K562 (cell line): ENCODE results near the gene SLITRK3. TPM values are rescaled to one million over a fixed set of nuclear protein-coding genes. Genes with fewer than 3 reads are reported as not detected.

Source experiments
- ATAC-seq: fragments of 200-7000 bp; cut with Tn5 transposase; 3 replicates; pipeline ENCODE4 v1.9.1; 2020; ENCODE audit warnings: moderate library complexity
- BruUV-seq: library from RNA; stranded (reverse); fragments of 400-500 nt; replicated peaks from 2 replicates; lab custom pipeline; 2021; lab: Mats Ljungman, UMichigan
- CTCF ChIA-PET: fragments of 300-600 bp; formaldehyde crosslinking; extraction: SDS; loops from one replicate; lab custom pipeline; 2021; ENCODE audit warnings: low intra/inter-chr PET ratio; lab: Yijun Ruan, JAX
- POLR2A ChIA-PET: fragments of 300-600, 350-650 bp; sonication (Branson Sonifier 250); formaldehyde crosslinking; extraction: SDS; loops from one replicate; lab custom pipeline; 2021; ENCODE audit warnings: antibody characterized with exemption, inconsistent platforms; lab: Yijun Ruan, JAX
- DNase-seq, 4 experiments: peaks; one replicate each; pipeline versions ENCODE4 v3.0.0 to v3.0.0-alpha.2; 2011 to 2018; ENCODE audit warnings: low spot score in 3 of 4, mixed read lengths in 3 of 4; ENCODE audit errors: extremely low read depth in 1 of 4
- FAIRE-seq: peaks from 2 replicates; lab custom pipeline; 2011; peaks lifted over from hg19 to GRCh38; lab: Jason Lieb, UNC
- H2AFZ ChIP-seq: 2 replicates; pipeline ENCODE4 v1.6.0; 2011; ENCODE audit warnings: low read depth, low read length, control low read depth, inconsistent platforms
- H3K27ac ChIP-seq: fragments of 200-600 bp; 3 replicates; pipeline ENCODE4 v1.8.0; 2011; ENCODE audit warnings: low read depth, mild to moderate bottlenecking, control low read depth, inconsistent platforms, low read length, moderate library complexity, mixed read lengths; ENCODE audit errors: extremely low read depth
- H3K27me3 ChIP-seq, 2 experiments: fragments of 300-600 bp in 1 of 2; 2 replicates in 1 of 2; 3 replicates in 1 of 2; pipeline versions ENCODE4 v1.6.0 to v1.8.0; 2011; ENCODE audit warnings: inconsistent platforms in 2 of 2, low read length in 2 of 2, mild to moderate bottlenecking in 1 of 2, mixed read lengths in 1 of 2, moderate library complexity in 1 of 2; ENCODE audit not compliant: control insufficient read depth in 2 of 2, insufficient read depth in 2 of 2
- H3K36me3 ChIP-seq: fragments of 300-600 bp; 3 replicates; pipeline ENCODE4 v1.8.0; 2011; ENCODE audit warnings: mild to moderate bottlenecking, low read length, inconsistent platforms; ENCODE audit not compliant: control insufficient read depth, insufficient read depth
- H3K4me1 ChIP-seq, 2 experiments: fragments of 200-600 bp in 1 of 2; replicated peaks in 1 of 2; 2 replicates in 1 of 2; 3 replicates in 1 of 2; pipeline versions ENCODE4 v1.5.1 to v1.8.0; 2011; ENCODE audit warnings: inconsistent platforms in 2 of 2, low read length in 2 of 2, mild to moderate bottlenecking in 1 of 2, mixed read lengths in 1 of 2, moderate library complexity in 1 of 2; ENCODE audit not compliant: control insufficient read depth in 2 of 2, insufficient read depth in 2 of 2
- H3K4me2 ChIP-seq: 2 replicates; pipeline ENCODE4 v1.6.1; 2011; ENCODE audit warnings: low read length, control low read depth, inconsistent platforms, mixed read lengths; ENCODE audit not compliant: insufficient read depth
- H3K4me3 ChIP-seq: fragments of 200-600 bp; sonication (generic), shearing (Covaris generic); 2 replicates; pipeline ENCODE4 v1.5.1; 2016; ENCODE audit warnings: control low read depth, inconsistent platforms
- H3K79me2 ChIP-seq: fragments of 200-600 bp; 3 replicates; pipeline ENCODE4 v1.8.0; 2011; ENCODE audit warnings: low read length, inconsistent platforms; ENCODE audit not compliant: control insufficient read depth, insufficient read depth
- H3K9ac ChIP-seq, 2 experiments: 2 replicates each; pipeline versions ENCODE4 v1.6.0 to v1.6.1; 2011; ENCODE audit warnings: low read depth in 2 of 2, low read length in 2 of 2, control low read depth in 1 of 2, inconsistent platforms in 1 of 2, mild to moderate bottlenecking in 1 of 2, mixed read lengths in 1 of 2; ENCODE audit not compliant: insufficient read depth in 1 of 2
- H3K9me1 ChIP-seq: one replicate; pipeline ENCODE4 v1.6.0; 2011; ENCODE audit warnings: inconsistent platforms, mild to moderate bottlenecking, low read length, moderate library complexity; ENCODE audit not compliant: control insufficient read depth, insufficient read depth
- H3K9me3 ChIP-seq: replicated peaks from 2 replicates; pipeline ENCODE4 v1.5.1; 2011; ENCODE audit warnings: low read depth, low read length, inconsistent platforms; ENCODE audit not compliant: control insufficient read depth, insufficient read depth
- H4K20me1 ChIP-seq: replicated peaks from 2 replicates; pipeline ENCODE4 v1.6.1; 2011; ENCODE audit warnings: low read length, inconsistent platforms, mixed read lengths; ENCODE audit not compliant: control insufficient read depth, insufficient read depth
- BRCA1 ChIP-seq, 2 experiments: fragments of 450-650 bp in 1 of 2; sonication (generic) in 1 of 2; formaldehyde crosslinking in 1 of 2; IDR thresholded peaks; 2 replicates each; pipeline versions ENCODE4 v1.5.0 to v1.6.1; 2017 to 2020; ENCODE audit warnings: mild to moderate bottlenecking in 1 of 2, missing genetic modification reagents in 1 of 2
- EP400 ChIP-seq: fragments of 450-650 bp; IDR thresholded peaks from 2 replicates; pipeline ENCODE4 v1.6.1; 2017; ENCODE audit warnings: antibody characterized with exemption, mild to moderate bottlenecking, moderate library complexity
- EZH2 ChIP-seq: IDR thresholded peaks from 2 replicates; pipeline ENCODE4 v1.6.1; 2012; ENCODE audit warnings: low read depth, mild to moderate bottlenecking, inconsistent platforms, low read length, borderline replicate concordance
- FOSL1 ChIP-seq: fragments of 200-800 bp; sonication (Bioruptor generic); conservative IDR thresholded peaks from 2 replicates; pipeline ENCODE4 v1.6.1; 2016; ENCODE audit warnings: missing genetic modification characterization, missing compliant biosample characterization
- HOXB6 ChIP-seq: fragments of 250-450 bp; sonication (Bioruptor Pico); IDR thresholded peaks from 2 replicates; pipeline ENCODE4 v1.5.1; 2022; ENCODE audit warnings: mild to moderate bottlenecking, borderline replicate concordance
- MBD2 ChIP-seq: sonication (generic); IDR thresholded peaks from 2 replicates; pipeline ENCODE4 v1.6.1; 2016; ENCODE audit warnings: low read depth, borderline replicate concordance
- MCM7 ChIP-seq, 2 experiments: fragments of 450-650 bp; IDR thresholded peaks; 2 replicates each; pipeline ENCODE4 v1.6.1; 2016 to 2018
- MXI1 ChIP-seq: IDR thresholded peaks from 2 replicates; pipeline ENCODE4 v1.6.1; 2011; ENCODE audit warnings: low read depth, mild to moderate bottlenecking, improper control_type of control experiment, low read length
- NFYB ChIP-seq: IDR thresholded peaks from 2 replicates; pipeline ENCODE4 v1.6.1; 2011; ENCODE audit warnings: mild to moderate bottlenecking, moderate library complexity; ENCODE audit not compliant: insufficient read length; ENCODE audit errors: extremely low read depth
- SNIP1 ChIP-seq: fragments of 450-650 bp; IDR thresholded peaks from 2 replicates; pipeline ENCODE4 v1.7.1; 2017; ENCODE audit warnings: low read depth, mild to moderate bottlenecking
- TSC22D4 ChIP-seq: fragments of 450-650 bp; IDR thresholded peaks from 2 replicates; pipeline ENCODE4 v1.6.1; 2016; ENCODE audit warnings: missing genetic modification characterization, missing biosample characterization, control low read depth
- XRCC4 ChIP-seq: IDR thresholded peaks from one replicate; pipeline ENCODE4 v1.6.1; 2011; ENCODE audit not compliant: insufficient read depth, insufficient read length; ENCODE audit errors: extremely low read depth
- ZNF175 ChIP-seq: fragments of 200-800 bp; sonication (Bioruptor generic); IDR thresholded peaks from 2 replicates; pipeline ENCODE4 v1.6.1; 2016; ENCODE audit warnings: low read depth, mild to moderate bottlenecking, missing genetic modification characterization, missing compliant biosample characterization
- WGBS: fragments of 100-300 bp; shearing (Covaris generic); methylation state at CpG from one replicate; pipeline ENCODE4 v1.1.6; 2016; ENCODE audit warnings: low coverage, mixed read lengths; ENCODE audit not compliant: insufficient coverage; ENCODE audit errors: missing lambda C conversion rate; 5-methylcytosine and 5-hydroxymethylcytosine counted together
- in situ Hi-C: fragments of 300-500 bp; cut with MboI; formaldehyde crosslinking; loops from 4 replicates; pipeline ENCODE4 v1.15.0; 2018; ENCODE audit warnings: inconsistent platforms, mixed read lengths
- intact Hi-C: fragments of 100-400 bp; cut with micrococcal nuclease; formaldehyde crosslinking; loops from 2 replicates; pipeline ENCODE4 v1.14.2; 2022
- polyA plus RNA-seq, 8 experiments: library from polyadenylated mRNA; depleted of rRNA in 4 of 8; stranded (reverse) in 5 of 8; unstranded in 3 of 8; fragments of >200 nt; fragmentation: Nextera tagmentation in 2 of 8; fragmentation: Illumina TruSeq in 1 of 8; extraction: Ambion mirVana in 2 of 8; extraction: Trizol in 1 of 8; gene quantifications; 2 replicates each; pipeline versions ENCODE4 v1.2.1 to v1.2.3, GENCODE V29; 2011 to 2014; ENCODE audit warnings: inconsistent platforms in 1 of 8, missing spikeins in 1 of 8
- total RNA-seq, 7 experiments: library from RNA; depleted of rRNA in 6 of 7; stranded (reverse); fragments of >200 nt in 6 of 7; fragmentation: Illumina TruSeq in 2 of 7; extraction: Trizol in 2 of 7; gene quantifications; 2 replicates each; pipeline versions ENCODE4 v1.2.1 to v1.2.3, GENCODE V29; 2011 to 2021; ENCODE audit warnings: low replicate concordance in 1 of 7
- TF ChIP-seq, protein P1 (sequence below): fragments of 450-650 bp; IDR thresholded peaks from 2 replicates; pipeline ENCODE4 v1.6.1; 2016
- TF ChIP-seq, protein P2 (sequence below): fragments of 450-650 bp; IDR thresholded peaks from 2 replicates; pipeline ENCODE4 v1.6.1; 2016; ENCODE audit warnings: low read depth, mild to moderate bottlenecking, moderate library complexity
- TF ChIP-seq, protein P3 (sequence below): sonication (generic); formaldehyde crosslinking; IDR thresholded peaks from 2 replicates; pipeline ENCODE4 v1.8.1; 2023; ENCODE audit warnings: mild to moderate bottlenecking, missing genetic modification reagents, moderate library complexity
- TF ChIP-seq, protein P4 (sequence below): fragments of 250-450 bp; sonication (Bioruptor Pico); IDR thresholded peaks from 2 replicates; pipeline ENCODE4 v1.8.0; 2022; ENCODE audit warnings: moderate library complexity, mild to moderate bottlenecking, inconsistent platforms

SLITRK3 gene
- total and polyA plus RNA-seq, 9 of the 15 experiments (the other 6 are each of a cell fraction or from before 2014, with no cell fraction given) = not detected

DNA sequence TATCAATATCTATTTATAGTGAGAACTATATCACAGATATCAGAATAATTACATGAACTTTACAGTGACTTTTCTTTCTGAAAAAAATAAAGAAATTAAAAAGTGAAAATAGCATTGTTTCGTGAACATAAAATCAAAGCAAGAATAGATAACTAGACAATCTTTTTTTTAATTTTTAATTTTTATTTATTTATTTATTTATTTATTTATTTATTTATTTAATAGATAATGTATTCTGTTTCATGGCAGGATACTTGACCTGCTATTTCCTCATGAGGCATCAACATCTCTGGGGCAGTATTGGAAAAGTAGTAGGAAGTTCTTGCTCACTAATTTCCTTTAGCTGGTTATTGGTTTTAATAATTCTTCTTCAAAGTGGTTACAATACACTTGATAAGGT lies 33.3 kb downstream of the SLITRK3 start (continued):
- TF ChIP-seq, protein P1, sequence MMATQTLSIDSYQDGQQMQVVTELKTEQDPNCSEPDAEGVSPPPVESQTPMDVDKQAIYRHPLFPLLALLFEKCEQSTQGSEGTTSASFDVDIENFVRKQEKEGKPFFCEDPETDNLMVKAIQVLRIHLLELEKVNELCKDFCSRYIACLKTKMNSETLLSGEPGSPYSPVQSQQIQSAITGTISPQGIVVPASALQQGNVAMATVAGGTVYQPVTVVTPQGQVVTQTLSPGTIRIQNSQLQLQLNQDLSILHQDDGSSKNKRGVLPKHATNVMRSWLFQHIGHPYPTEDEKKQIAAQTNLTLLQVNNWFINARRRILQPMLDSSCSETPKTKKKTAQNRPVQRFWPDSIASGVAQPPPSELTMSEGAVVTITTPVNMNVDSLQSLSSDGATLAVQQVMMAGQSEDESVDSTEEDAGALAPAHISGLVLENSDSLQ = no peak
- TF ChIP-seq FOSL1 = no peak
- TF ChIP-seq HOXB6 = no peak
- TF ChIP-seq EZH2 = no peak

DNA sequence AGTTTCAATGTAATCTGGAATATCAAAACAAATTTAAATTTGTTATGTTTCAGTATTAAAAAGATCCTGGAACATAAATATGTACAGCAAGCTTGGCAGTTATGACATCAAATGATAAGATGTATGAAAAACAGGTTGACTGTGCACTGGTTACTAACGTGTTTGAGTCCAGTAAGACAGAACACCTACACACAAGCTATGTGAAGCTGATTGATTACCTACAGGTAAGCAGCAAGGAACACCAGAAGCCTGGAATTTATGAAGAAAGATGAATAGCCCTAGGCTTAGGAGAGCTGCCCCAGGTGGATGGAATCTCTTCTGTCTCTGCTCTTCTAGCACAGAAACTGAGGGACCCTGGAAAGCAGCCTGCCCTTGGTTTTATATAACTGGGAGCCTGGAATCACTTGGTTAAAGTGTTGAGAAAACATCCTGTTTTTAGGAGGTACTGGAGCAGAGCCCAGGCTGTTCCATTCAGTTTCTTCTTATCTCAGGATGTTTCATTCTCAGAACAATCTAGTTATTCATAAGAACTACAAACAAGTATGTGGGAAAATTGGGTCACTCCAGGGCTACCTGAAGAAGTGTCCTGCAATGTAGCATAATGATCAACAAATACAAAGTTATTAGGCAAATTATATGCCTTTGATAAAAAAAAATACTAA lies 36.3 kb downstream of the SLITRK3 start:
- Histone ChIP-seq H3K36me3 (no peaks in the 10 kb centered on the region), H4K20me1 (no peaks in the 10 kb centered on the region), H3K27me3 (no peaks in the 10 kb centered on the region), H3K9me1 (no peaks in the 10 kb centered on the region), H3K4me3 (no peak overlapping the region), H3K9ac (no peak overlapping the region), H3K4me1 (no peaks in the 10 kb centered on the region), H2AFZ (no peak overlapping the region), H3K4me2 (no peak overlapping the region), H3K79me2 (no peaks in the 10 kb centered on the region), H3K27ac (no peak overlapping the region), H3K9me3 (0 out of 2 replicates have a peak, but pooled peaks cover 2% of the 10 kb centered on the region)
- FAIRE-seq (no peak), ATAC-seq (no peak), DNase-seq (no peak)
- 0% methylated on average over 1 of the region's 1 CpG for WGBS
- POLR2A ChIA-PET = no interaction called here
- CTCF ChIA-PET = no interaction called here
- intact Hi-C loops (no loop called here), in situ Hi-C loops (no loop called here)
- BruUV-seq = no TSS peak
- TF ChIP-seq MCM7 (IDR thresholded peaks at IDR 0.05) = no peak
- no peak for TF ChIP-seq MBD2
- TF ChIP-seq MXI1 = no peak
- TF ChIP-seq BRCA1 (IDR thresholded peaks at IDR 0.05) = no peak
- TF ChIP-seq BRCA1 (CRISPR knock-in tag; IDR thresholded peaks at IDR 0.05) = no peak
- no peak for TF ChIP-seq TSC22D4 (tag)
- TF ChIP-seq ZNF175 = no peak
- TF ChIP-seq, protein P2, sequence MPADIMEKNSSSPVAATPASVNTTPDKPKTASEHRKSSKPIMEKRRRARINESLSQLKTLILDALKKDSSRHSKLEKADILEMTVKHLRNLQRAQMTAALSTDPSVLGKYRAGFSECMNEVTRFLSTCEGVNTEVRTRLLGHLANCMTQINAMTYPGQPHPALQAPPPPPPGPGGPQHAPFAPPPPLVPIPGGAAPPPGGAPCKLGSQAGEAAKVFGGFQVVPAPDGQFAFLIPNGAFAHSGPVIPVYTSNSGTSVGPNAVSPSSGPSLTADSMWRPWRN = no peak
- TF ChIP-seq, protein P3, sequence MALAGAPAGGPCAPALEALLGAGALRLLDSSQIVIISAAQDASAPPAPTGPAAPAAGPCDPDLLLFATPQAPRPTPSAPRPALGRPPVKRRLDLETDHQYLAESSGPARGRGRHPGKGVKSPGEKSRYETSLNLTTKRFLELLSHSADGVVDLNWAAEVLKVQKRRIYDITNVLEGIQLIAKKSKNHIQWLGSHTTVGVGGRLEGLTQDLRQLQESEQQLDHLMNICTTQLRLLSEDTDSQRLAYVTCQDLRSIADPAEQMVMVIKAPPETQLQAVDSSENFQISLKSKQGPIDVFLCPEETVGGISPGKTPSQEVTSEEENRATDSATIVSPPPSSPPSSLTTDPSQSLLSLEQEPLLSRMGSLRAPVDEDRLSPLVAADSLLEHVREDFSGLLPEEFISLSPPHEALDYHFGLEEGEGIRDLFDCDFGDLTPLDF = no peak
- no peak for TF ChIP-seq XRCC4
- TF ChIP-seq NFYB = no peak
- TF ChIP-seq, protein P4, sequence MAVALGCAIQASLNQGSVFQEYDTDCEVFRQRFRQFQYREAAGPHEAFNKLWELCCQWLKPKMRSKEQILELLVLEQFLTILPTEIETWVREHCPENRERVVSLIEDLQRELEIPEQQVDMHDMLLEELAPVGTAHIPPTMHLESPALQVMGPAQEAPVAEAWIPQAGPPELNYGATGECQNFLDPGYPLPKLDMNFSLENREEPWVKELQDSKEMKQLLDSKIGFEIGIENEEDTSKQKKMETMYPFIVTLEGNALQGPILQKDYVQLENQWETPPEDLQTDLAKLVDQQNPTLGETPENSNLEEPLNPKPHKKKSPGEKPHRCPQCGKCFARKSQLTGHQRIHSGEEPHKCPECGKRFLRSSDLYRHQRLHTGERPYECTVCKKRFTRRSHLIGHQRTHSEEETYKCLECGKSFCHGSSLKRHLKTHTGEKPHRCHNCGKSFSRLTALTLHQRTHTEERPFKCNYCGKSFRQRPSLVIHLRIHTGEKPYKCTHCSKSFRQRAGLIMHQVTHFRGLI (CRISPR knock-in tag) = no peak
- no peak for TF ChIP-seq EP400
- TF ChIP-seq SNIP1 = no peak
